Erythroblast (primary cell): ENCODE data around the gene IRGC.

Source experiments
- GATA1 ChIP-seq: IDR thresholded peaks from 2 replicates; pipeline ENCODE4 v1.6.1; 2011; ENCODE audit warnings: low read depth, mild to moderate bottlenecking, control low read depth, low read length, moderate library complexity
- POLR2A ChIP-seq: IDR thresholded peaks from 2 replicates; pipeline ENCODE4 v1.6.1; 2011; ENCODE audit warnings: mild to moderate bottlenecking, low read length

GRCh38 chr19:43682824-43683661, 32.8 kb upstream of the IRGC start:
- TF ChIP-seq POLR2A (no peak), GATA1 (no peak)
